Measurements from ENCODE around the gene CERT1.

CERT1 gene

GRCh38 chr5:75387806-75388205, 123.6 kb downstream of the CERT1 start:
- DNase-seq = no peak

DNA sequence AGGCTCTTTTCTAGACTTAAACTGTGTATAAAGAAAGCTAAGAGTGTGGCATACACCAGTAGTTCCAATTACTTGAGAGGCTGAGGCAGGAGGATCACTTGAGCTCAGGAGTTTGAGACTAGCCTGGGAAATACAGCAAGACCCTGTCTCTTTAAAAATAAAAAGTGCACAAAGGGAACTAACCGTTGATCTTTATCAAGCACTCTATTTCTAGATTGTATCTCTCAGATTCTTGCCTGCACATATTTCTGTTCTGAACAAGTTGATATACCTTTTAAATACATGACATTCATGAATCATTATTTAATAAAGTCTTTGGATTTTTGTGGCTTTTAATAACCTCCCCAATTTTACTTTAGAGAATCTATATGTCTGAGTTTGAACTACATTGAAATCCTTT, 127.2 kb downstream of the CERT1 start:
- DNase-seq = no peak

DNA sequence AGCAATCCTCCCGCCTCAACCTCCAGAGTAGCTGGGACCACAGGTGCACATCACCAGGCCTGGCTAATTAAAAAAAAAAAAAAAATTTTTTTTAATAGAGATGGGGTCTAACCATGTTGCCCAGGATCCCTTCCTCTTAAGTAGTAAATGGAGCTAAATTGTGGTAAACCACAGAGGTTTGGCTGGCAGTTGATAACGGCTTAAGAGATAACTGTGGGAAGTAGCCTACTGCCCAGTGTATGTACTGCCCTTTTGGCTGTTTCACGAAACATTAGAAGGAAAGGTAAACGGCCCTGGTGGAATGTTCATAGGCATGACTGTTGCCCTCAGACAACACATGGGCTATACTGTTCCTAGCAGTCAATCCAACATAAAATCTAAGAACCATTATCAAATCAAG, 130.0 kb downstream of the CERT1 start:
- no peak for DNase-seq

GRCh38 chr5:75380099-75380498, 131.3 kb downstream of the CERT1 start:
- no peak for DNase-seq

- no peak for DNase-seq
These were observed 136.0 kb downstream of the CERT1 start for GRCh38 chr5:75375414-75375813.

DNA sequence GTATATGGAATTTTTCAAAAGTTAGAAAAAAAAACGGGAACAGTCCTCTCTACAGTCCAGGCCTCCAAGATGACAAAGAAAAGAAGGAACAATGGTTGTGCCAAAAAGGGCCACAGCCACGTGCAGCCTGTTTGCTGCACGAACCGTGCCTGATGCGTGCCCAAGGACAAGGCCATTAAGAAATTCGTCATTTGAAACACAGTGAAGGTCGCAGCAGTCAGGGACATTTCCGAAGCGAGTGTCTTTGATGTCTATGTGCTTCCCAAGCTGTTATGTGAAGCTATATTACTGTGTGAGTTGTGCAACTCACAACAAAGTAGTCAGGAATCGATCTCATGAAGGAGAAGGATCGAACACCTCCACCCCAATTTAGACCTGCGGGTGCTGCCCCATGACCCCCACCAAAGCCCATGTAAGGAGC, 137.0 kb downstream of the CERT1 start:
- DNase-seq = no peak

GRCh38 chr5:75373862-75374261, 137.6 kb downstream of the CERT1 start:
- no peak for DNase-seq

GRCh38 chr5:75368391-75368790, 143.0 kb downstream of the CERT1 start:
- DNase-seq = no peak

GRCh38 chr5:75367401-75367800, 144.0 kb downstream of the CERT1 start:
- no peak for DNase-seq

GRCh38 chr5:75366787-75367186, 144.6 kb downstream of the CERT1 start:
- no peak for DNase-seq

DNA sequence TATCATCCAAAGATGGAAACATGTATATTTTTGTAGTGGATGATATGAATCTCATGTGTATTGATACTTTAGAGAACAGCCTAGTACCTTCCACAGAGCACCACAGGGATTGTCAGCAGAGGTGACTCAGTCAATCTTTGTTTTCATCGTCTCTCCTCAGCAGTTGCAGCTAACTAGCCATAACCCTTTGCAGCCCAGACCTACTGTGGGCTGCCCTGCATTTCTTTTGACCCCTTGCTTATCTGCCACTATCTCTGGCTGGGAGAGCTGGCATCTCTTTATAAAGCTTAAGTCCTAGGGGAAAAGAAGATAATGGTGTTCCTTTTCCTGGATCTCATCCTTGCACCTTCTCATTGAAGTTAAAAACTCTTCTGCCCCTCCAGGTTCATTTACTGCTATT, 145.7 kb downstream of the CERT1 start:
- DNase-seq = no peak

GRCh38 chr5:75364571-75365280, 146.7 kb downstream of the CERT1 start:
- DNase-seq = no peak

DNA sequence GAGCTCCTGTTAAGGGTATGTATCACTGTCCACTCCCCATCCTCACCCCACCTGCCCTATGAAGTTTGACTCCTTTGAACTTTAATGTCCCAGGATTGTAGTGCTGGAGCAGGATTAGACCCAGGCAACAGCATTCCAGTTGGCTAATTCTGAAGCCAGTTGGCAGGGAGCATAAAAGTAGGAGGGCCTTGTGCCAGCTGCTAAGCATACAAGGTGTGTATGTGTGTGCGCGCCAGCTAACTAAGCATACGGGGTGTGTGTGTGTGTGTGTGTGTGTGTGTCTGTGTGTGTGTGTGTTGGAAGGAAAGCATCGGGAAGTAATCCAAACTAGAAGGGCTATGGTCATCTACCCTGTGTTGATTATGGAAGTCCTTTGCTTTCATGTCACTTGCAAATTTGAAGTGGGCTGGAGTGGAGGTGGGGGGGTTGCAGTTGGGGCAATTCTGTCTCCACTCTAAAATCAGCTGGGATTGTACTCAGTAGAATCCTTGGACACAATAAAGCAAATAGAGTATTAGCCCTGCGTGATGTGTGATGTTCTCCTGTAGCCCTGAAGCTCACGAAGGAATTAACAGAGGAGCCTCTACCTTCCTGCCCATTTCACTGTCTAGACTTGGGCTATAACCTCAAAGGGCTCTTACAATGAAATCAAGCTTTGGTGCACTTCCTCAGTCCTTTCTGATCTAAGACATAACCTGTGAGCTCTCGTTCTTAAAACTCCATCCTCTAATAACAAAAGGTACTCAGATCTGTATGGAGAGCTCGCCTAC, 147.5 kb downstream of the CERT1 start:
- no peak for DNase-seq

GRCh38 chr5:75363111-75363510, 148.3 kb downstream of the CERT1 start:
- DNase-seq = no peak

GRCh38 chr5:75362474-75362975, 148.9 kb downstream of the CERT1 start:
- DNase-seq = no peak

DNA sequence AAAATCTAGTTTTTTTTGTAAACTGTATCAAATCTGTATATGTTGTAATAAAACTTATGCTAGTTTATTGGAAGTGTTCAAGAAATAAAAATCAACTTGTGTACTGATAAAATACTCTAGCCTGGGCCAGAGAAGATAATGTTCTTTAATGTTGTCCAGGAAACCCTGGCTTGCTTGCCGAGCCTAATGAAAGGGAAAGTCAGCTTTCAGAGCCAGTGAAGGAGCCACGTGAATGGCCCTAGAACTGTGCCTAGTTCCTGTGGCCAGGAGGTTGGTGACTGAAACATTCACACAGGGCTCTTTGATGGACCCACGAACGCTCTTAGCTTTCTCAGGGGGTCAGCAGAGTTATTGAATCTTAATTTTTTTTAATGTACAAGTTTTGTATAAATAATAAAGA, 150.1 kb downstream of the CERT1 start:
- DNase-seq = no peak

DNA sequence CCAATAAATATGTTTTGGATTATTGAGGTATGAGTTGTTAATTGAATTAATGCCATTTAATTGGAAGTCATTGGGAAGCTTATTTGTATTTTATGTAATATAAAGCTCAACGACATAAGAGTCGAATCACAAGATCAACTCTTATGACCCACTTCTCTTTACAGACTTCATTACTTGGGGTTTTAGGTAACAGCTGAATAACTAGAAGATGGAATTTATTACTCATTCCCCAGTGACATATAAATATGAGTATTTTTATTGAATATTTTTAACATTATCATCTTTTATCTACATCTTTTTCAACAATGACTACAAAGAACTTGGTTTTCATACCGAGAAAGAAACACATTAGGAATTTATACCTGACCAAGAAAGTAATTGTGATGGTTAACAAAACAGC, 153.3 kb downstream of the CERT1 start:
- DNase-seq = no peak

GRCh38 chr5:75356719-75357118, 154.7 kb downstream of the CERT1 start:
- no peak for DNase-seq

GRCh38 chr5:75355236-75355635, 156.2 kb downstream of the CERT1 start:
- no peak for DNase-seq

GRCh38 chr5:75351139-75351926, 160.1 kb downstream of the CERT1 start:
- no peak for DNase-seq

- no peak for DNase-seq
These were observed 161.8 kb downstream of the CERT1 start for GRCh38 chr5:75349663-75350062.

- DNase-seq = no peak
These were observed 163.2 kb downstream of the CERT1 start for GRCh38 chr5:75348241-75348640.

- DNase-seq = no peak
These were observed 168.6 kb downstream of the CERT1 start for GRCh38 chr5:75342836-75343235.

DNA sequence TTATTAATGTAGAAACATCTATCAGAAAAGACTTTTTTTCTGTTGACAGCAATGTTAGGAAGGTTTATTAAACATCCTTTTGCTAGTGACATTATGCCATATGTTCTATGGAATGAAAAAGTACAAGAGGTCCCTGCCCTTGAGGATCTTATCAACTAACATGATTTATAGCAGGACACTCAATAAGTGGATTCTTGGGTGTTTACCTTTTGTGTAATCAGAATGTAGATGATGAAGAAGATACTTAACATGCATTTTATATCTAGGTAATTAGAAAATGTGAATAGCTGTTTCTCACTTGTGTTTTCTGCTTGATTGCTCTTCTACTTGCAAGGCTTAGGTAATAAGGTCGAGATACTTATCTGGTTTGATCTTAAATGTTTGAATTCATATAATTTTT, 169.5 kb downstream of the CERT1 start:
- no peak for DNase-seq
